Right ventricle myocardium superior (tissue), 1 donor: ENCODE data around the gene TMEM63C. TPM values are rescaled to one million over a fixed set of nuclear protein-coding genes. Genes with fewer than 3 reads are reported as not detected.

ENCODE experiments used
- ATAC-seq: fragments of 200-7000 bp; cut with Tn5 transposase; one replicate; pipeline ENCODE4 v1.9.1; 2020; ENCODE audit warnings: mild to moderate bottlenecking; ENCODE audit not compliant: poor library complexity
- DNase-seq: peaks from one replicate; pipeline ENCODE4 v3.0.0-alpha.2; 2020
- intact Hi-C: fragments of 100-400 bp; cut with DNase I; formaldehyde crosslinking; loops from one replicate; pipeline ENCODE4 v1.11.2; 2022
- total RNA-seq: library from RNA; stranded (reverse); fragmentation: NEBNext Ultra II Directional; extraction: Animal tissue kit (Norgen Biotek cat#: 25700); gene quantifications from one replicate; pipeline ENCODE4 v1.2.1, GENCODE V29; 2021
- donor health status: DM: no; HTN: yes; CAD: no; lungs with severe emphysema.

The TMEM63C gene
- total RNA-seq, 1 donor from 2014 or later: 2.9 TPM

- intact Hi-C loops: no loop called here
- ATAC-seq: no peak
These were observed 57.8 kb downstream of the TMEM63C start for GRCh38 chr14:77239412-77239811.

DNA sequence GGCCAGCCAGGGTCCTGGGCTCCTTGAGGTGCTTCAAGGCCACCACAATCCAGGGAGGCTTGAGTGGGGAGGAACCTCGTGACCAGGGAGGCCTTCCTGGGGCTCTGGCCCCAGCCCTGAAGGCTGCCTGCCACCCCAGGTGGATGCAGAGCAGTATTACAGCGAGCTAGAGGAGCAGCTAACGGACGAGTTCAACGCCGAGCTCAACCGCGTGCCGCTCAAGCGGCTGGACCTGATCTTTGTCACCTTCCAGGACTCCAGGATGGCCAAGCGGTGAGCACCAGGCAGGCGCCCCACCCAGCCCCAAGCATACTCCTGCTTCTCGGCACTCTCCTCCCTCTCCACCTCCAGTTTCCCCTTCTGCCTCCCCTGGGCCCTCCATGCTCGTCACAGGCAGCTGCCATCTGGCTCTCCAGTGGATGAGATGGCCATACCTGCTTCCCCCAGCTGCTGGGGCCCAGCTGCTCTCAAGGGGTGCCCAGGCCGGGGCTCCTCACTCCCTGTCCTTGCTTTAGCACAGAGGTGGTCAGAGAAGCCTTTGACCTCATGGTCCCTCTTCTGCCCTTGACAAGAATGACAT, 58.8 kb downstream of the TMEM63C start:
- ATAC-seq (no peak), DNase-seq (no peak)
- intact Hi-C loops: no loop called here

More at GRCh38 chr14:77239412-77239811, 57.8 kb downstream of the TMEM63C start:
- DNase-seq: no peak

GRCh38 chr14:77241955-77242354, 60.4 kb downstream of the TMEM63C start:
- intact Hi-C loops: no loop called here
- DNase-seq: no peak
- ATAC-seq: no peak

DNA sequence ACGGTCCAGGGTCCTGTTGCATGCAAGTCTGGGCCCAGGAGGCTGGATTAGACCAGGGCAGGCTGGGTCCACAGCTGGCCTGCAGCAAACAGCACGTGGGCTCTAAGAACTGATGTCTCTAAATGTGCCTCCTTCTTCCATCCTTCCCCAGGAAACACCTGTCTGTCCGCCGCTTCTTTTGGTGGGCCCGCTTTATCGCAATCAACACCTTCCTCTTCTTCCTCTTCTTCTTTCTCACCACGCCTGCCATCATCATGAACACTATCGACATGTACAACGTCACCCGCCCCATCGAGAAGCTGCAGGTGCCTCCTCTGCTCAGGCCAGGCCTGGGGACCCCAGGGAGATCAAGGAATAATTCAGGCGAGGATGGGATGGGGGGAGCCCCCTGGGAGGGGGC, 61.2 kb downstream of the TMEM63C start:
- ATAC-seq: no peak

DNA sequence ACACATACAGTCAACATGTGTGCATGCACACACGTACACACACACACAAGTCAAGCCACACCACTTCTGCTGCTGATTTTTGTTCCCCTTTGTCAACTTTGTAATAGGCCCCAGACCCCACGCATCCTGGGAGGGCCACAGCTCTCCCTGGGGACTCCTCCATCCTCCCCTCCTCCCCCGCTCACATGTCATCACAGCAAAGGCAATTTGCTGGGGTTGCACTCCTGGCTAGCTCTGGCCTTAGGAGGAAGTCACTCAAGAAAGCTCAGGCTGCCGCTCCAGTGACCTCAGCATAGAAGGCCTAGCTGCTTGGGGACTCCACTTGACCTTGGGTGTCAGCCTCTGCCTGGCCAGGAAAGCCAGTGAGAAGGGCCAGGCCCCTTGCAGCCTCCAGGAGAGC, 62.3 kb downstream of the TMEM63C start:
- ATAC-seq (no peak), DNase-seq (no peak)
- intact Hi-C loops: no loop called here

More for the DNA sequence above, 61.2 kb downstream of the TMEM63C start:
- intact Hi-C loops: no loop called here
- DNase-seq: no peak

DNA sequence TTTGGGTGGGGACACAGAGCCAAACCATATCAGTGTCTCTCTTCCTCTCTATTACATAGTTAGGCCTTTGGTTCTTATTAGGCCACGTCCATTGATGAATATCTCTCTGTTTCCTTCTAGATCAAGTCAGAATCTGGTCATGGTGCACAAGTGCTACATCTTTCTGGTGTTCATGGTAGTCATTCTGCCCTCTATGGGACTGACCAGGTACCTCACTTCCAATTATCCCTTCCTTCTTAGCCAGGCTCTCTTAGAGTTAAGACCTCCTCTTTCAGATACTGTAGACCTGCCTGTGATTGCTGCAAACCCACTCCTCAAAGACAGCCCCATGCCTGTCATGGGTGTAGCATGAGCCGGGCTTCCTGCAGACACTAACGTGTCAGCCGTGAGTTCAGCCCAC, 64.2 kb downstream of the TMEM63C start:
- no peak for ATAC-seq
- intact Hi-C loops: no loop called here

DNA sequence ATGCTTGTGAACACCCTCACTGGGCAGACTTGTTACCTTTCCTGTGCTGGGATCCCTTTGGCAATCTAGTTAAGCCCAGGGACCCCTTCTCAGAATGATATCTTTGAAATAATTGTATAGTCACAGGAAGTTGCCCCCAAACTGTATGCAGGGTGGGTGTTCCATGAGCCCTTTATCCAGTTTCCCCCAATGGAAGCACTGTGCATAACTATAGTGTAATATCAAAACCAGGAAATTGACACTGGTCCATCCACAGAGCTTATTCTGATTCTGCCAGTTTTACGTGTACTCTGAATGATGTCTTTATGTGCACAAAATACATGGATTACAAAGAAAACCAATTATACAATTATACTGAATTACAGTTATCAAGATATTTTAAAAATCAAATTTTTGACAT, 65.2 kb downstream of the TMEM63C start:
- intact Hi-C loops: no loop called here
- DNase-seq: no peak
- ATAC-seq: no peak

More for the DNA sequence above, 64.2 kb downstream of the TMEM63C start:
- no peak for DNase-seq

GRCh38 chr14:77248666-77249065, 67.1 kb downstream of the TMEM63C start:
- intact Hi-C loops: no loop called here
- ATAC-seq (no peak), DNase-seq (no peak)

DNA sequence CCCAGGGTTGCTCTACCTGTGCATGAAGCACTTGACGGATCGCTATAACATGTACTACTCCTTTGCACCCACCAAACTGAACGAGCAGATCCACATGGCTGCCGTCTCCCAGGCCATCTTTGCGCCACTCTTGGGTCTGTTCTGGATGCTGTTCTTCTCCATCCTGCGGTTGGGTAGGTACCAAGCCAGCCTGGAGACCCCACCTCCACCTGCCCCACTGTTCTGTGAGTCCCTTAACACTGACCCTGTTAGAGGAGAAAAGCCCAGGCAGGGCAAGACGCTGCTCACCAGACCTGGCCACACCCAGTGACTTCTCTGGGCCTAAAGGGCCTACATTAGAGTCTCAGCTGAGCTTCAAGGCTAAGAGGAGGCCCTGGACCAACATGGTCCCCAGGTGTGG, 67.7 kb downstream of the TMEM63C start:
- intact Hi-C loops: no loop called here
- ATAC-seq (no peak), DNase-seq (no peak)

DNA sequence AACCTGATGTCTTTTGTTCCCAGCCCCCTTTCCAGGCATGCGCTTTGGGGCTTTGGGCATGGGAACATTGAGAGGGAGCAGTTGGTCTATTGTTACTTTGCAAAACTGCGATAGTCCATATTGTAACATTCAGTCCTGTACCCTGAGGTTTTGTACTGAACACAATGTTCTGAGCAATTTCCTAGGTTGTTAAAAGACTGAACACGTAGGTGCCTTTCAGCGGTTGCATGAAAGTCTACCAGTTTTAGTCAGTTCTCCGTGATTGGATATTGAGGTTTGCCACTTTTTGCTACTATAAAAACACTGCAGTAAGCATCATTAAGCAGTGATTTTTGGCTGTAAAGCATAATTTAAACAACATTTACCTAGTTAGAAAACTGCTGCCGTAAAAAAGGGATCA, 69.3 kb downstream of the TMEM63C start:
- intact Hi-C loops: no loop called here
- DNase-seq (no peak), ATAC-seq (no peak)

DNA sequence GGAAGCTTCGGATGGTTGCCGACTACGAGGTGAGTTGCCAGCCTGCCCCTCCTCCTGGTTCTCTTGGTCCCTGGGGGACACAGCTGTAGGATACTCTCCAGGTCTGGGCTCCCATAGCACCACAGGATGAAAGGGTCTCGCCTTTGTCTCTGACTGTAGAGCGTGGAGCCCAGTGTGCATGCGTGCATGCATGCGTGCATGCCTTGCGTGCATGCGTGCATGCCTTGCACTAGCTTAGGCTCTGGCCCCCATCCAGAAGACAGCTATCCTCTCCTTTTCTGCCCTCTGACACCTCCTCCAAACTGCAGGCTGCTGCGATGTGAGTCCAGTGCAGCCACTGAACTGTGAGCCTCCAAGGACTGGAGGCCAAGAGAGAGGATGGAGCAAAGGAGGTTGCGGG, 70.3 kb downstream of the TMEM63C start:
- ATAC-seq (no peak), DNase-seq (no peak)
- intact Hi-C loops: no loop called here

DNA sequence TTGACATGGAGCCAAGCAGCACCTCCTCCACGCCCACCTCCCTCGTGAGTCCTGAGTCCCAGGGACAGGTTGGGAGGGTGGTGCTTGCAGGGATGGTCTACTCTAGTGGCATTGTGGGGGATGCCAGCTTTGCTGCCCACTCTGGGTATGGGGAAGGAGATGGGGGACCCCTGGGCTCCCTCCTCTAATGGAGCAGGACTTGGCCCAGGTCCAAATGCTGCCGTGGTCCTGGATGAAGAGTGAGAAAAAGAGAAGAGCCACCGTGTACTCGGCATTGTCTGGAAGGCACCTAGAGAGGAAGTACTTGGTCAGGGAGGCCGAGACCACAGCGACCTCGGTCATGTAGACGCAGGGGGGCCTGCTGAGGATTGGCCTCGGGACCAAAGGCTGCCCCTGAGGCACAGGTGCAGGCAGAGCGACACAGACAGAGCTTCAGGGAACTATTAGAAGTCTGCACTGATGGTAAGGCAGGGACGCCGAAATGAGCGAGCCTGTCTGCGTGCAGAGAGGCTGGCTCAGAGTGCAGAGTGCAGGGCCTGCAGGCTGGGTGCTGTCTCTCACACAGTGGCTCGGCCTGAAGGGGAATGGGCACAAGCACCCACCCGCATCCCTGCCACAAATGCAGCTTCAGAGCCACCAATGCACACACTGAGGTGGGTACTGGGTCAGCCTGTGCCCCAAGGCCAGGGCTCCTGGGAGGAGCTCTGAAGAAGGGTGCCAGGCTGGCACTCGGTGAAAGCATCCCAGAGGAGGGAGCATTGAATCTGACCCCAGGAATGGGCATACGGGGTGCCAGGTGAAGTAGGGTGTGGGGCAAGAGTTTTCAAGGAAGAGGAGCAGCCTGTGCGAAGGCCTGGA, 72.0 kb downstream of the TMEM63C start:
- DNase-seq (no peak), ATAC-seq (no peak)
- intact Hi-C loops: no loop called here

- ATAC-seq (no peak), DNase-seq (no peak)
- intact Hi-C loops: no loop called here
These were observed 75.1 kb downstream of the TMEM63C start for GRCh38 chr14:77256694-77257093.

DNA sequence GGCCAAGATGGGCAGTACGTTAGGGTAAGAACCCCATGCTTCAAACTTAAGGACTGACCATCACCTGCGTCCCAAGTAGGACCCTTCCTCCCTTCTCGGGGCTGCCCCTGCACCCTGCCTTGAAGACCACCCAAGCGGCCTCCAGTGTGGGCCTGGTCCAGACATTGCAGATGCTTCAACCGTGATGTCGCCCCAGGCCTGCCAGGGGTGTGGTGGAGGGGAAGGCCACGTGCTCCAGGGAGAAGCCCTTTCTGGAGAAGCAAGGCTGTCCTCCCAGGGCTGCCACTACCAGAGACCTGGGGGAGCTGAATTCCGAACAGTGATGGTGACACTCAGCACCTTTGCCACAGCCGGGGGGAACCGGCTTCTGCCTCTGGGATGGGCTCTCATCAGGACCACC, 76.1 kb downstream of the TMEM63C start:
- no peak for ATAC-seq
- intact Hi-C loops: no loop called here
- no peak for DNase-seq

DNA sequence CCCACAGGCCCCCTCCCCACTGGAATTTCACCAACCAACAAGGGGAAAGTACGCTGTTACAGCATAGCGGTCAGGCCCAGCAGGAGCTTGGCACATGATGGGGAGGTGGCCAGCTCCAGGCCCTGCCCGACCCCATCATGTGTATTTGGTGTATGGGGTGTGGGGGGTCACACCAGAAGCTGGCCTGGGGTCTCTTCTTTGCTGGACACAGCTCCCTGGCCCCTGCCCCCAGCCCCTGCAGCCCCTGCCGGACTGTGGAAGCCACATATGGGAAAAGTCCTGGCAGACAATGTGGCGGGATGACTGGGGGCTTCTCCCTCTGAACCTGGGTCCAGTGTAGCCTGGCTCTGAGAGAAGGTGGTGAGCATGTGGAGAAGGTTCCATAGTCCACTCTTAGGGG, 77.0 kb downstream of the TMEM63C start:
- intact Hi-C loops: no loop called here
- ATAC-seq: no peak
- no peak for DNase-seq

- ATAC-seq (no peak), DNase-seq (no peak)
- intact Hi-C loops: no loop called here
These were observed 77.6 kb downstream of the TMEM63C start for GRCh38 chr14:77259025-77259715.

- ATAC-seq: no peak
- intact Hi-C loops: no loop called here
These were observed 78.6 kb downstream of the TMEM63C start for GRCh38 chr14:77260199-77260598.

DNA sequence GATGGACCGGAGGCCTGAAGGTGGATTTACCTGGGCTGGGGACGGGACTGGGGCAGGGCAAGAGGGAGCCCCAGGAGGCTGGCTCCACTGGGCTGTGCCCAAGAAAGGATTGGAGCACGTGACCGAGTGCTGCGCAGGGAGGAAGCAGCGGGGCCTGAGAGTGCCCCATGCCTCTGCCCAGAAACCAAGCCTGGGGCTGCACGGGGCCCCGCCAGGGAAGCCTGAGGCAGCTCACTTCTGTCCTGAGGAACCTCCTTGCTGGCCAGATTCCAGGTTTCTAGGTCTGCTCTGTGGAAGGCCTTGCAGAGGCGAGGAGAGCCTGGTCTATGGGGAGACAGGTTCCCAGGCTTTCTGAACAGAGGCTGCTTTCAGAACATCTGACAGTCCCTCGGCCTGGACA, 79.0 kb downstream of the TMEM63C start:
- ATAC-seq: no peak
- intact Hi-C loops: no loop called here
- DNase-seq: no peak

More at GRCh38 chr14:77260199-77260598, 78.6 kb downstream of the TMEM63C start:
- no peak for DNase-seq

DNA sequence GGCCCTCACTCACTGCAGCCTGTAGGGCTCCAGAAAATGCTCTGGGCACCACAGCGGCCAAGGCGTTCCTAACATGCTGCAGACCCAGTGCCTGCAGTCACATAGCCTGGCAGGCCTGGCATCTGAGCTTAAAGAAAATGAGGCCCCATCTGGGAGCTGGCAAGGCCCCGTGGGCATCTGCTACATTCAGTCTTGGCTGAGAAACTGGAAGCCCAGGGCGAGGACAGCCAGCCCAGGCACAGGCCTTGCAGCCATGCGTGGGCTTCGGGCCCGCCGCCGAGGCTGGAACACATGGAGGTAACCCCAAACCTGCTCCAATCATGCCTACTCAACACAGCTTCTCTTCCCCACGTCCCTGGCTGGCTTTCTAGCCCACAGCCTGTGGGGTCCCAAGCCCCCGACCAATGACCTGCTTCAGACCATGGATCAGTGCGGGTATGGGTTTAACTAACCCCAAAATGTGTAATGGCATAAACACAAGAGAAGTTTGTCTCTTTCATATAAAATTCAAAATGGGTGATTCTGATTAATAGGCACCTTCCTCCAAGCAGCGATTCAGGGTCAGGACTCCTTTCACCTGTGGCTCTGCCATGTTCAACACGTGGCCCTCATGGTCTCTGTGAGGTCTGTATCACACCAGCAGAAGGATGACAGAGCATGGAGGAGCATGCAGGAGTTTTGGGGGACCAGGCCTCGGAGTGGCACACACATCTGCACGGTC, 83.0 kb downstream of the TMEM63C start:
- intact Hi-C loops: no loop called here
- ATAC-seq: no peak
- no peak for DNase-seq
